HG02973 (cell line): ENCODE results near the gene RPS24.
A peak's percentile ranks its signal among the peaks of the same experiment; 100 is the strongest.
"Not testable (repeated sequence)": the region's sequence is repeated elsewhere in the genome, so short reads cannot be mapped to it uniquely, and the experiment has no call there.

Source experiments
- ATAC-seq: cut with Tn5 transposase; IDR thresholded peaks from one replicate; pipeline ENCODE4 v1.9.1; 2021; ENCODE audit warnings: moderate library complexity; ENCODE audit not compliant: unreplicated experiment

The RPS24 gene

GRCh38 chr10:78033637-78034470, at the start of gene RPS24:
Gene RPS24, plus strand, starts transcription at chr10:78033863. Its CDS starts 39 bp downstream, at chr10:78033902.
- ATAC-seq = peak; percentile 84

- ATAC-seq = no peak
These were observed 48.7 kb upstream of the RPS24 start for GRCh38 chr10:77984986-77985385.

GRCh38 chr10:77987671-77988255, 45.9 kb upstream of the RPS24 start:
- no peak for ATAC-seq

- ATAC-seq = no peak
These were observed 44.5 kb upstream of the RPS24 start for GRCh38 chr10:77989081-77989724.

GRCh38 chr10:77993620-77994019, 40.0 kb upstream of the RPS24 start:
- no peak for ATAC-seq

- ATAC-seq = not testable (repeated sequence)
These were observed 34.9 kb upstream of the RPS24 start for GRCh38 chr10:77998780-77999179.

GRCh38 chr10:78000206-78000605, 33.5 kb upstream of the RPS24 start:
- ATAC-seq = no peak

- no peak for ATAC-seq
These were observed 32.6 kb upstream of the RPS24 start for GRCh38 chr10:78000956-78001472.

GRCh38 chr10:78002541-78003288, 30.9 kb upstream of the RPS24 start:
- no peak for ATAC-seq

- no peak for ATAC-seq
These were observed 29.2 kb upstream of the RPS24 start for GRCh38 chr10:78004215-78005026.

GRCh38 chr10:78007172-78007571, 26.5 kb upstream of the RPS24 start:
- no peak for ATAC-seq

- no peak for ATAC-seq
These were observed 24.0 kb upstream of the RPS24 start for GRCh38 chr10:78009662-78010061.

- no peak for ATAC-seq
These were observed 23.4 kb upstream of the RPS24 start for GRCh38 chr10:78010278-78010677.

GRCh38 chr10:78011065-78011464, 22.6 kb upstream of the RPS24 start:
- no peak for ATAC-seq

GRCh38 chr10:78013564-78013963, 20.1 kb upstream of the RPS24 start:
- ATAC-seq = no peak

GRCh38 chr10:78015546-78015945, 18.1 kb upstream of the RPS24 start:
- ATAC-seq = no peak

- ATAC-seq = no peak
These were observed 15.8 kb upstream of the RPS24 start for GRCh38 chr10:78017856-78018255.

- ATAC-seq = no peak
These were observed 14.4 kb upstream of the RPS24 start for GRCh38 chr10:78019264-78019663.

- no peak for ATAC-seq
These were observed 12.5 kb upstream of the RPS24 start for GRCh38 chr10:78021201-78021600.

GRCh38 chr10:78023741-78024140, 9.9 kb upstream of the RPS24 start:
- ATAC-seq = no peak
